ENCODE measurements around the gene PHKB.
"Not testable (repeated sequence)": the region's sequence is repeated elsewhere in the genome, so short reads cannot be mapped to it uniquely, and the experiment has no call there.

The PHKB gene

DNA sequence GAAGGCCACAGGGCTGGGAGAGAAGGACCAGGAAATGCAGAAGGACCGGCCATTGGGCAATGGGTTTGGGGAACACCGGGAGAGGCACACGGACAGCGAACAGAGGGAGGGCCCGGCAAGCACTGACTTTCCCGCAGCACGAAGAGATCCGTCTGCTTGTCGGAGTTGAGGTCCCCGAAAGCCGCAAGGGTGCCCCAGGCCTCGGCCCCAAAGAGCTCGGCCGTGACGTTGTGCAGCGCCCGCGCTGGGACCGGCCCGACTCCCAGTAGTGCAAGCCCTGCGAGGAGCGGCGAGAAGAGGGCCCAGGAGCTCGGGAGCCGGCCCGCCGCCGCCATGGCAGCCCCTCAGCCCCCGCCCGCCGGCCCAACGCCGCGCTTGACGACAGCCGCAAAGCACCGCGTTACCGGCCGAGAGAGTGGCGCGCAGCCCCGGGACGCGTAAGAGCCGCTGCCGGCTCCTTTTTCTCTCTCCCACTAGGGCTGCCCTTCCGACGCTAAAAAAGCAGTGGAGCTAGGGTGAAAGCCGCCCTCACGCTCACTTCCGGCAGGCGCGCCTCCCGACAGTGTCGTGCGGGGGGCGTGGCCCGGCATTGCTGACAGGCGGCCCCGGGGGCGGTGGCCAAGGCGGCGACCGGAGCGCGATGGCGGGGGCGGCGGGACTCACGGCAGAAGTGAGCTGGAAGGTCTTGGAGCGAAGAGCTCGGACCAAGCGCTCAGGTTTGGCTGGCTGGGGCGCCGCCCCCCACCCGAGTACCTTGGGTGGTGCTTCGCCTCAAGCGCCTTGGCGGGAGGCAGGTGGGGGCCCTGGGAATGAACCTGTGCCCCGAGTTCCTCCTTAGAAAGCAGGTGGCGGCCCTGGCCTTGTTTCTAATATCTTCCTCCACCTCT, at the start of gene PHKB, which contains the start of gene ITFG1:
PHKB (plus strand) TSS at position 621 of the 887 bp plus-strand sequence; CDS start at position 641, 20 bp downstream.
ITFG1 (minus strand) TSS at position 353 of the 887 bp plus-strand sequence; CDS start at position 335, 18 bp downstream.
- Histone ChIP-seq H3K27me3 (no peaks in the 10 kb centered on the region), H4K20me1 (peaks cover 0 to 17% (median 0%) of the 10 kb centered on the region in 11 experiments; a peak in 3 of 22 replicates), H3K4me3 (peak within 1 kb of the TSS; percentile 80 to 98 (median 86)), H3K4me2 (peak within 1 kb of the TSS; percentile 88 to 99 (median 95)), H3K36me3 (peaks cover 16 to 31% (median 24%) of the 10 kb centered on the region in 11 experiments), H3K9ac (peak within 1 kb of the TSS; percentile 89 to 98 (median 96)), H3K4me1 (peaks cover 49 to 82% (median 66%) of the 10 kb centered on the region in 10 experiments), H3K27ac (peak within 1 kb of the TSS; percentile 89 to 98 (median 95)), H3K9me3 (replicated peaks in 1 of 11) (no peaks in the 10 kb centered on the region)
- no peak for TF ChIP-seq Cebpa-rat (IDR thresholded peaks at IDR 0.05)

- H3K4me1 ChIP-seq: no peaks in the 10 kb centered on the region
- H3K36me3 ChIP-seq: peaks cover 21 to 58% (median 36%) of the 10 kb centered on the region in 11 experiments; a peak in 21 of 22 replicates
- no peaks in the 10 kb centered on the region for H3K27me3 ChIP-seq
- peaks cover 0 to 11% (median 0%) of the 10 kb centered on the region in 11 experiments; a peak in 5 of 22 replicates for H4K20me1 ChIP-seq
- no peaks in the 10 kb centered on the region; a peak in 1 of 22 replicates for H3K9me3 ChIP-seq (replicated peaks in 1 of 11)
- TF ChIP-seq Cebpa-rat (IDR thresholded peaks at IDR 0.05): no peak
- H3K4me3 ChIP-seq: no peak overlapping the region
- no peak overlapping the region for H3K4me2 ChIP-seq
- no peak overlapping the region for H3K9ac ChIP-seq
- H3K27ac ChIP-seq: no peak overlapping the region
Measured at GRCh38 chr16:47413041-47413440, 48.1 kb upstream of the PHKB start.

DNA sequence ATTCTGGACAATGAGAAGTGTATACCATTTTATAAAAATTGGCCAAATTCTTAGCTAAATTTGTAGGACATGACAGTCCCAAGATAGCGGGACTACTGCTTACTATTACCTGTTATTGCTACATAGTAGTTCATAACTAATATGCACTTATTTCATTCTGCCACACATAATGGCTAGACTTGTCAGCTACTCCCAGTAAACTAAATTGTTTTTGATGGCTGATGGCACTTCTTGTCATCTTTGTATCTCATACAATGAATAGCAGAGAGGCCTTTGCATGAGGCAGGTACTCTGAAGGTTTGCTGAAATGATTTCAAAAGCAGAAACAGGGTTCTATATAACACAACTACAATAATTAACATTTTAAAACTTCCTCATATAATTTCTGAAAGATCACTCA, 44.3 kb upstream of the PHKB start:
- H3K9me3 ChIP-seq (replicated peaks in 1 of 11): no peaks in the 10 kb centered on the region
- no peak for TF ChIP-seq Cebpa-rat (IDR thresholded peaks at IDR 0.05)
- H3K27ac ChIP-seq: no peak overlapping the region
- peaks cover 14 to 56% (median 37%) of the 10 kb centered on the region in 11 experiments; a peak in 20 of 22 replicates for H3K36me3 ChIP-seq
- no peak overlapping the region for H3K9ac ChIP-seq
- no peaks in the 10 kb centered on the region for H3K27me3 ChIP-seq
- no peaks in the 10 kb centered on the region for H3K4me1 ChIP-seq
- no peak overlapping the region for H3K4me2 ChIP-seq
- H3K4me3 ChIP-seq: no peak overlapping the region
- H4K20me1 ChIP-seq: peaks cover 0 to 7% (median 0%) of the 10 kb centered on the region in 11 experiments; a peak in 3 of 22 replicates

GRCh38 chr16:47424846-47425245, 36.3 kb upstream of the PHKB start:
- H3K27me3 ChIP-seq: no peaks in the 10 kb centered on the region
- H3K27ac ChIP-seq: no peak overlapping the region
- no peak overlapping the region for H3K4me3 ChIP-seq
- no peak for TF ChIP-seq Cebpa-rat (IDR thresholded peaks at IDR 0.05)
- no peaks in the 10 kb centered on the region for H4K20me1 ChIP-seq
- no peaks in the 10 kb centered on the region for H3K4me1 ChIP-seq
- H3K4me2 ChIP-seq: no peak overlapping the region
- H3K9ac ChIP-seq: no peak overlapping the region
- peaks cover 54 to 79% (median 62%) of the 10 kb centered on the region in 11 experiments for H3K36me3 ChIP-seq
- peaks cover 0 to 17% (median 11%) of the 10 kb centered on the region in 11 experiments; a peak in 13 of 22 replicates for H3K9me3 ChIP-seq (replicated peaks in 1 of 11)

DNA sequence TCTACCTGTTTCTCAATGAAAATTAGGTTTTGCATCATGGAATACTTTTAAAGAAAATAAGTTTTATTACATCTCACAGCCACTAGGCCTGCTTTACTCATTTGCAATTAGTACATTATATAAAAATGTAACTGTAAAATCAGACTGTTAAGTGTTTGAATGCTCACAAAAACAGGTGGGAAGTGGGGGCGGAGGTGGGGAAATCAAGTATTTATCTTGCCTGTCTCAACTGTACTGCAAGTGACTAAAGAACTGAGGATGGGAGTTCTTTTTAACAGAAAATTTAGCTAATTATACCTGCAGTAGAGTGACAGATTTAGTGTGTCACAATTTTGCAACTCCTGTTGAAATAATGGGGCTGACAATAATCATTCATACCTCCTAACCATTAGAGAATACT, 34.3 kb upstream of the PHKB start:
- Histone ChIP-seq H3K27ac (no peak overlapping the region), H3K36me3 (peaks cover 57 to 80% (median 66%) of the 10 kb centered on the region in 11 experiments), H3K4me2 (no peak overlapping the region), H3K4me1 (0 out of 20 replicates have a peak, but pooled peaks cover 0 to under 1% (median 0%) of the 10 kb centered on the region in 10 experiments), H3K27me3 (no peaks in the 10 kb centered on the region), H4K20me1 (0 out of 22 replicates have a peak, but pooled peaks cover 0 to 5% (median 0%) of the 10 kb centered on the region in 11 experiments), H3K9ac (no peak overlapping the region), H3K9me3 (replicated peaks in 1 of 11) (peaks cover 5 to 26% (median 17%) of the 10 kb centered on the region in 11 experiments; a peak in 20 of 22 replicates), H3K4me3 (no peak overlapping the region)
- no peak for TF ChIP-seq Cebpa-rat (IDR thresholded peaks at IDR 0.05)

DNA sequence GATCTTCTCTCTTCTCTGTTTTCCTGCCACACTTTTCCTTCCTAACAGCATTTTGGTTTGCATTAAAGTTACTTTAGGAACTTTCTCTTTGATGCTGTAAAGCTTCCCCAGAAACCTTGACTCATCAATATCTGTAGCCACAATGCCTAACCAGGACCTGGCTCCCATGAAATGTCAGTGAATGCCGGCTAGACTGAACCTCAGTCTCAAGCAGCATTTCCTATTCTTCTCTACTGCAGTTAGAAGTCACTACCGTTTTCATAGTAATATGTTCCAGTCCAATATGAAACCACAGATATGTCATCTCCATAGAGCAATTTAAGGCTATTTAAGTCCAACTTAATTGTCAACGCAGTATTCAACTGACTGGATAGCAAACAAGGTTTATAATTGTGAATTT, 29.2 kb upstream of the PHKB start:
- TF ChIP-seq Cebpa-rat (IDR thresholded peaks at IDR 0.05): no peak
- Histone ChIP-seq H3K27ac (no peak overlapping the region), H3K9ac (no peak overlapping the region), H3K4me2 (no peak overlapping the region), H3K4me1 (0 out of 20 replicates have a peak, but pooled peaks cover 0 to 2% (median 0%) of the 10 kb centered on the region in 10 experiments), H4K20me1 (peaks cover 0 to 13% (median 0%) of the 10 kb centered on the region in 11 experiments; a peak in 2 of 22 replicates), H3K27me3 (no peaks in the 10 kb centered on the region), H3K36me3 (peaks cover 26 to 71% (median 51%) of the 10 kb centered on the region in 11 experiments), H3K4me3 (no peak overlapping the region), H3K9me3 (replicated peaks in 1 of 11) (peaks cover 0 to 20% (median 11%) of the 10 kb centered on the region in 11 experiments; a peak in 14 of 22 replicates)

DNA sequence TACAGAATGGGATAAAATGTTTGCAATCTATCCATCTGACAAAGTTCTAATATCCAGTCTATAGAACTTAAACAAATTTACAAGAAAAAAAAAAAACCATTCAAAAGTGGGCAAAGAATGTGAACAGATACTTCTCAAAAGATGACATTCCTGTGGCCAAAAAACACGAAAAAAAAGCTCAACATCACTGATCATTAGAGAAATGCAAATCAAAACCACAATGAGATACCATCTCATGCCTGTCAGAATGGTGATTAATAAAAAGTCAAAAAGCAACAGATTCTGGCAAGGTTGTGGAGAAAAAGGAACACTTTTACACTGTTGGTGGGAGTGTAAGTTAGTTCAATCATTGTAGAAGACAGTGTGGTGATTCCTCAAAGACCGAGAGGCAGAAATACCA, 26.9 kb upstream of the PHKB start:
- not testable (repeated sequence) for H3K4me2 ChIP-seq, H3K27me3 ChIP-seq, H3K4me3 ChIP-seq, H3K27ac ChIP-seq, H3K9ac ChIP-seq
- peaks cover 5 to 18% (median 14%) of the 10 kb centered on the region in 10 experiments; a peak in 14 of 20 replicates for H3K4me1 ChIP-seq
- peaks cover 28 to 63% (median 45%) of the 10 kb centered on the region in 11 experiments for H3K36me3 ChIP-seq
- H3K9me3 ChIP-seq (replicated peaks in 1 of 11): peaks cover 9 to 33% (median 25%) of the 10 kb centered on the region in 11 experiments; a peak in 18 of 22 replicates
- H4K20me1 ChIP-seq: peaks cover 0 to 18% (median 0%) of the 10 kb centered on the region in 11 experiments; a peak in 2 of 22 replicates

DNA sequence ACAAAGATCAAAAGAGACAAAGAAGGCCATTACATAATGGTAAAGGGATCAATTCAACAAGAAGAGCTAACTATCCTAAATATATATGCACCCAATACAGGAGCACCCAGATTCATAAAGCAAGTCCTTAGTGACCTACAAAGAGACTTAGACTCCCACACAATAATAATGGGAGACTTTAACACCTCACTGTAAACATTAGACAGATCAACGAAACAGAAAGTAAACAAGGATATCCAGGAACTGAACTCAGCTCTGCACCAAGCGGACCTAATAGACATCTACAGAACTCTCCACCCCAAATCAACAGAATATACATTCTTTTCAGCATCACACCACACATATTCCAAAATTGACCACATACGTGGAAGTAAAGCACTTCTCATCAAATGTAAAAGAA, 21.1 kb upstream of the PHKB start:
- peaks cover 8 to 48% (median 30%) of the 10 kb centered on the region in 11 experiments for H3K36me3 ChIP-seq
- H3K9ac ChIP-seq, H3K4me2 ChIP-seq, H3K27ac ChIP-seq, H4K20me1 ChIP-seq, H3K27me3 ChIP-seq, H3K4me3 ChIP-seq: not testable (repeated sequence)
- H3K4me1 ChIP-seq: peaks cover 5 to 19% (median 14%) of the 10 kb centered on the region in 10 experiments; a peak in 14 of 20 replicates
- H3K9me3 ChIP-seq (replicated peaks in 1 of 11): peaks cover 10 to 38% (median 29%) of the 10 kb centered on the region in 11 experiments

DNA sequence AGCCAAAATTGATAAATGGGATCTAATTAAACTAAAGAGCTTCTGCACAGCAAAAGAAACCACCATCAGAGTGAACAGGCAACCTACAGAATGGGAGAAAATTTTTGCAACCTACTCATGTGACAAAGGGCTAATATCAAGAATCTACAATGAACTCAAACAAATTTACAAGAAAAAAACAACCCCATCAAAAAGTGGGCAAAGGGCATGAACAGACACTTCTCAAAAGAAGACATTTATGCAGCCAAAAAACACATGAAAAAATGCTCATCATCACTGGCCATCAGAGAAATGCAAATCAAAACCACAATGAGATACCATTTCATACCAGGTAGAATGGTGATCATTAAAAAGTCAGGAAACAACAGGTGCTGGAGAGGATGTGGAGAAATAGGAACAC, 18.2 kb upstream of the PHKB start:
- not testable (repeated sequence) for H3K27me3 ChIP-seq, H3K27ac ChIP-seq, H3K4me2 ChIP-seq, H4K20me1 ChIP-seq, H3K9ac ChIP-seq, H3K4me3 ChIP-seq
- Histone ChIP-seq H3K36me3 (peaks cover 4 to 56% (median 39%) of the 10 kb centered on the region in 11 experiments; a peak in 21 of 22 replicates), H3K9me3 (replicated peaks in 1 of 11) (peaks cover 8 to 29% (median 19%) of the 10 kb centered on the region in 11 experiments), H3K4me1 (peaks cover 5 to 15% (median 12%) of the 10 kb centered on the region in 10 experiments; a peak in 14 of 20 replicates)
